Measurements from ENCODE around the gene ZNF497.
"Not testable (repeated sequence)": the region's sequence is repeated elsewhere in the genome, so short reads cannot be mapped to it uniquely, and the experiment has no call there.

The ZNF497 gene

DNA sequence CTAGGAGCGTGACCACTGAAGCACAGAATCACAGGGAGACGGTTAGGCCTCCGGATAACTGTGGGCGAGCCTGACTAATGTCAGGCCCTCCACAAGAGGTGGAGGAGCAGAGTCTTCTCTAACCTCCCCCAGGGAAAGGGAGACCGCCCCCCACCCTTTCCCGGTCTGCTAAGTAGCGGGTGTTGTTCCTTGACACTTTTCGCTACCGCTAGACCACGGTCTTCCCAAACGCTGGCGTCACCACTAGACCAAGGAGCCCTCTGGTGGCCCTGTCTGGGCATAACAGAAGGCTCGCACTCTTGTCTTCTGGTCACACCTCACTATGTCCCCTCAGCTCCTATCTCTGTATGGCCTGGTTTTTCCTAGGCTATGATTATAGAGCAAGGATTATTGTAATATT is 51.9 kb downstream of the ZNF497 start:
- not testable (repeated sequence) for DNase-seq (ENCODE audit: low read depth in 1 of 2, low spot score in 1 of 2)

DNA sequence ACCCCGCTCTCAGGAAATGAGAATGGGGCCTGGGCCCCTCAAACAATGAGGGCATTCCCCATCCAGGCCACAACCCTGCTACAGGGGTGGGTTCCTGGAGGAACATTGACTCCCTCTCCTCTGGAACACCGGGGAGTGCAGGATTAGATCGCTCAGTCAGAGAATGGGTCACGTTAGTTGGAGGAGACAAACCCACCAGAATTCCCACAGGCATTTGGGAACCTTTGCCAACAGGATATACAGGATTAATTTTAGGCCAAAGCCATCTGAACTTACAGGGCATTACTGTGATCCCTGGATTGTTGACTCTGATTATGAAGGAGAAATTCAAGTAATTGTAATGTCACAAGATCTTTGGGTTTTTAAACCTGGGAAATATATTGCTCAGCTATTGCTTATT is 54.8 kb downstream of the ZNF497 start:
- DNase-seq (ENCODE audit: low read depth in 1 of 2, low spot score in 1 of 2), result no peak

DNA sequence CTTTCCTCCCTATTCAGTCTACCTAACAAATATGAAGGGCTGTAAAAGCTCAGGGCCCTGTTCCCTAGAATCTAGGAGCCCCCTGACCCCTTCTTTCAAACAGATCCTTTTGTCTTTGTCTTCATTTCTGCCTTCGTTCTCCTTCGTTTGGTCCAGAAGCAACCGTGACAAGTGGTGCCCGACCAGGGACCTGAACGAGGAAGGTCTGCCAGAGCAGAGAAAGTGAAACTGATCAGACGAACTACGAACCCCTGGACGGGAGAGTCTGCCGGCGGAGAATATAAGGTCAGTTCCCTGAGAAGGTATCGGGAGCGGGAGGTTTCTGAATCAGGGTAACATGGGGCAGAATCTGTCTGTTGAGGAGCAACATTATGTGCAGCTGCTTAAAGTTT is 56.6 kb downstream of the ZNF497 start:
- DNase-seq (ENCODE audit: low read depth in 1 of 2, low spot score in 1 of 2), result no peak

DNA sequence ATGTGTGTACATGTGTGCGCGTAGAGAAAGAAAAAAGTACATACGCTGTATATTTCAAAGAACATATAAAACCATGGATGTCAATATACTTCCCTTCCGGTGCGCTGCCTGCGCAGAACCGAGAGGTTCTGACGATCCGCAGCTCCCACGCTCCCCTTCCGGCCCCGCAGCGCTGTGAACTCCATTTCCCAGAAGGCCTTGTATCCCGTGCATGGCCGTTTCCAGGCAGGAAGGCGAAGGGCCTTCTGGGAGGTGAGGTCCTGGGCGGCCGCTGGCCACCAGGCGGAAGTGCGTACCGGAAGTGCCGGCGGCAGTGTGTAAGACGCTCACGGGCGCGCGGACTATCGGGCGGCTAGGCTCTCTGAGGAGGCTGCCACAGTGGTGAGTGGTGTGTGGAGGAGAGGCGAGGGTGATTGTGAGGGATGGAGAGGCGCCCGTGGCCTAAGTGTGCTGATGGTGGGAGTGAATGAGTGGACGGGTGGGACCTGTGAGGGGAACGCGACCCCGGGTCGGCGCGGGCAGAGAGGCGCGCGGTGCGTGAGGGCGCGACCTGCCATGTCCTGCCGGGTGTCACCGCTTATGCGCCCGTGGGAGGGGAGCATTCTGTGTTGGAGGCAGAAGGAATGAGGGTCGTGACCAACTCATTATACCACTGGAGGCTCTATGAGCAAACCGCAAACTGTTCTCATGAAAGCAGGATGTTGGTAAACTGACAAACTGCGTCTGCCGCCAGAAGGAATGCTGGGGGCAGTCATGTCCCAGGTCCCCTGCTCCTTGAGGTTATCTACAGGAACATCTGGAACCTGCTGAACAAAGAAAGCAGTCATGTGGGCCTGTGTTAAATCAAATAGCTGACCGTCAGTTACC is 57.3 kb downstream of the ZNF497 start, which contains the start of gene ERVK3-1:
ERVK3-1 (plus strand) TSS at position 313 of the 867 bp plus-strand sequence. CDS start 6,792 bp downstream, outside the sequence.
- peak; percentile 77 to 92 for DNase-seq (ENCODE audit: low read depth in 1 of 2, low spot score in 1 of 2)

DNA sequence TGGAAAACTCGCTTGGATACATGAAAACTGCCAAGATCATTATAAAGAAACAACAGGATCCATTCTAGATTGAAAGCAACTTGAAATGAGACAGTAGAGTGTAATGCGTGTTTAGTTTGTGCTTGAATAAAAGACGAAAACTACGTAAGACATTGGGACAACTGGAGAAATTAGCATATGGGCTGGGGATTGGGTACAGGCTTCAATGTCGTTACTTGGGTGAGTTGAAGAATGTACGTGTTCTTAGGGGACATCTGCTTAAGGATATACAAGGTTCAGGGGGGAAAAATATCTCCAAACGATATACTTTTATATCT is 57.8 kb downstream of the ZNF497 start:
- DNase-seq (ENCODE audit: low read depth in 1 of 2, low spot score in 1 of 2), result no peak
